Astrocyte (in vitro differentiated cells and primary cell): ENCODE results near the gene IQGAP2.

ENCODE experiments used
- CTCF ChIP-seq: IDR thresholded peaks from 2 replicates; pipeline ENCODE4 v1.5.1; 2011; ENCODE audit warnings: low read depth, mild to moderate bottlenecking, inconsistent platforms, low read length, moderate library complexity; ENCODE audit not compliant: insufficient read depth
- EZH2 ChIP-seq: IDR thresholded peaks from 2 replicates; pipeline ENCODE4 v1.6.1; 2012; ENCODE audit warnings: mild to moderate bottlenecking, low read length, inconsistent platforms; ENCODE audit not compliant: insufficient read depth

DNA sequence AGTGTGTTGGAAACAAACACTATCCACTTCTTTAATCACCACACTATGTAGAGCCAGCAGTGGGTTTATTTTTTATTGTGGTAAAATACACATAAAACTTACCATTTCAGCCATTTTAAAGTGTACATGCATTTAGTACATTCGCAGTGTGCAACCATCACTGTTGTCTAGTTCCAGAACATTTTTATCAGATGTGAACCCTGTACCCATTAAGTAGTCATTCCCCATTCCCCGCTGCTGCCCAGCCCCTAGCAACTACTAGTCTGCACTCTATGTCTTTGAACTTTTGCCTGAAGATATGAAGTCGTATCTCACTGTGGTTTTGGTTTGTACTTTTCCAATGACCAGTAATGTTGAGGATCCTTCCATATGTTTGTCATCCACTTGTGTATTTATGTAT, 282.6 kb downstream of the IQGAP2 start:
- TF ChIP-seq CTCF (no peak), EZH2 (no peak)
